SIG-M5 treated with dmso at 0.1 percent for 504 hours (cell line): Measurements from ENCODE around the gene MAPK8.
A peak's percentile ranks its signal among the peaks of the same experiment; 100 is the strongest.

ENCODE experiments used
- DNase-seq: peaks from one replicate; lab custom pipeline; 2025; ENCODE audit not compliant: unreplicated experiment; lab: John Stamatoyannopoulos, UW

The MAPK8 gene

GRCh38 chr10:48472501-48473069 lies 166.1 kb downstream of the MAPK8 start:
- DNase-seq = no peak

- no peak for DNase-seq
These were observed 167.2 kb downstream of the MAPK8 start for GRCh38 chr10:48473704-48474103.

GRCh38 chr10:48474765-48475365 lies 168.4 kb downstream of the MAPK8 start:
- DNase-seq = peak; percentile 30

GRCh38 chr10:48475943-48476278 lies 169.4 kb downstream of the MAPK8 start:
- DNase-seq = no peak

GRCh38 chr10:48476279-48476982 lies 170.0 kb downstream of the MAPK8 start:
- no peak for DNase-seq

- DNase-seq = no peak
These were observed 170.7 kb downstream of the MAPK8 start for GRCh38 chr10:48477141-48477540.

GRCh38 chr10:48477616-48478015 lies 171.1 kb downstream of the MAPK8 start:
- DNase-seq = no peak

GRCh38 chr10:48478469-48478868 lies 172.0 kb downstream of the MAPK8 start:
- no peak for DNase-seq

GRCh38 chr10:48478980-48479811 lies 172.7 kb downstream of the MAPK8 start:
- DNase-seq = peak; percentile 8

- no peak for DNase-seq
These were observed 174.2 kb downstream of the MAPK8 start for GRCh38 chr10:48480397-48481374.

- no peak for DNase-seq
These were observed 174.9 kb downstream of the MAPK8 start for GRCh38 chr10:48481385-48481784.

- no peak for DNase-seq
These were observed 175.7 kb downstream of the MAPK8 start for GRCh38 chr10:48482207-48482606.

GRCh38 chr10:48484911-48485310 lies 178.4 kb downstream of the MAPK8 start:
- DNase-seq = no peak

- no peak for DNase-seq
These were observed 179.2 kb downstream of the MAPK8 start for GRCh38 chr10:48485711-48486110.

- DNase-seq = no peak
These were observed 180.8 kb downstream of the MAPK8 start for GRCh38 chr10:48487244-48487643.
